Chondrocyte (in vitro differentiated cells): ENCODE data around the gene ZSCAN5A. TPM values are rescaled to one million over a fixed set of nuclear protein-coding genes. Genes with fewer than 3 reads are reported as not detected.
"Not testable (repeated sequence)": the region's sequence is repeated elsewhere in the genome, so short reads cannot be mapped to it uniquely, and the experiment has no call there.

Experiments
- DNase-seq: peaks from one replicate; pipeline ENCODE4 v3.0.0; 2021; ENCODE audit warnings: mixed read lengths, low spot score
- H3K27ac Mint-ChIP-seq: one replicate; pipeline ENCODE4 v1.8.0; 2021; ENCODE audit warnings: mild to moderate bottlenecking, moderate library complexity, mixed read lengths; ENCODE audit not compliant: unreplicated experiment
- H3K27me3 Mint-ChIP-seq: 2 replicates; pipeline ENCODE4 v1.8.0; 2021; ENCODE audit warnings: low read depth, mixed read lengths
- H3K36me3 Mint-ChIP-seq: 2 replicates; pipeline ENCODE4 v1.8.0; 2021; ENCODE audit warnings: low read depth, mixed read lengths
- H3K4me1 Mint-ChIP-seq: 2 replicates; pipeline ENCODE4 v1.8.0; 2021; ENCODE audit warnings: low read depth, mild to moderate bottlenecking, mixed read lengths
- H3K4me3 Mint-ChIP-seq: one replicate; pipeline ENCODE4 v1.8.0; 2021; ENCODE audit warnings: mild to moderate bottlenecking, moderate library complexity, mixed read lengths; ENCODE audit not compliant: unreplicated experiment
- H3K9me3 Mint-ChIP-seq: 2 replicates; pipeline ENCODE4 v1.8.0; 2021; ENCODE audit warnings: low read depth, mixed read lengths
- CTCF ChIP-seq: fragments of 200-600 bp; sonication (generic); IDR thresholded peaks from 2 replicates; pipeline ENCODE4 v1.5.0; 2021; ENCODE audit warnings: antibody characterized with exemption, mild to moderate bottlenecking, moderate library complexity
- total RNA-seq: library from RNA; stranded (reverse); gene quantifications from 3 replicates; pipeline ENCODE4 v1.2.1, GENCODE V29; 2021

ZSCAN5A gene
- total RNA-seq, 1 donor from 2014 or later, result 1.5 TPM

GRCh38 chr19:56270676-56271075 lies 44.0 kb downstream of the ZSCAN5A start:
- TF ChIP-seq CTCF, result no peak

GRCh38 chr19:56269348-56269747 lies 45.3 kb downstream of the ZSCAN5A start:
- no peak overlapping the region for H3K27ac Mint-ChIP-seq
- peaks cover 6% of the 10 kb centered on the region for H3K36me3 Mint-ChIP-seq
- H3K4me1 Mint-ChIP-seq, result peaks cover 4% of the 10 kb centered on the region
- peaks cover 15% of the 10 kb centered on the region for H3K9me3 Mint-ChIP-seq
- no peaks in the 10 kb centered on the region for H3K27me3 Mint-ChIP-seq
- DNase-seq, result no peak
- no peak for TF ChIP-seq CTCF
- H3K4me3 Mint-ChIP-seq, result no peak overlapping the region

More at GRCh38 chr19:56270676-56271075, 44.0 kb downstream of the ZSCAN5A start:
- Mint-ChIP-seq H3K4me1 (peaks cover 4% of the 10 kb centered on the region), H3K27ac (no peak overlapping the region), H3K36me3 (peaks cover 6% of the 10 kb centered on the region), H3K9me3 (peaks cover 15% of the 10 kb centered on the region), H3K4me3 (no peak overlapping the region), H3K27me3 (no peaks in the 10 kb centered on the region)
- DNase-seq, result no peak

- no peak for TF ChIP-seq CTCF
- no peak for DNase-seq
- H3K27ac Mint-ChIP-seq, result no peak overlapping the region
- H3K4me1 Mint-ChIP-seq, result no peaks in the 10 kb centered on the region
- no peaks in the 10 kb centered on the region for H3K27me3 Mint-ChIP-seq
- peaks cover 9% of the 10 kb centered on the region for H3K9me3 Mint-ChIP-seq
- H3K4me3 Mint-ChIP-seq, result no peak overlapping the region
- peaks cover 2% of the 10 kb centered on the region for H3K36me3 Mint-ChIP-seq
Observed at GRCh38 chr19:56266051-56266450, 48.6 kb downstream of the ZSCAN5A start.

- H3K9me3 Mint-ChIP-seq, result peaks cover 3% of the 10 kb centered on the region
- no peaks in the 10 kb centered on the region for H3K36me3 Mint-ChIP-seq
- H3K27me3 Mint-ChIP-seq, result no peaks in the 10 kb centered on the region
- H3K4me1 Mint-ChIP-seq, result no peaks in the 10 kb centered on the region
- no peak overlapping the region for H3K27ac Mint-ChIP-seq
- no peak for DNase-seq
- no peak overlapping the region for H3K4me3 Mint-ChIP-seq
- no peak for TF ChIP-seq CTCF
Observed at GRCh38 chr19:56263319-56263718, 51.3 kb downstream of the ZSCAN5A start.

- not testable (repeated sequence) for H3K36me3 Mint-ChIP-seq, H3K4me1 Mint-ChIP-seq, H3K27ac Mint-ChIP-seq, H3K27me3 Mint-ChIP-seq, H3K9me3 Mint-ChIP-seq, DNase-seq, H3K4me3 Mint-ChIP-seq
Observed at GRCh38 chr19:56261932-56262331, 52.7 kb downstream of the ZSCAN5A start.

- no peak for TF ChIP-seq CTCF
- H3K27me3 Mint-ChIP-seq, result no peaks in the 10 kb centered on the region
- H3K36me3 Mint-ChIP-seq, result no peaks in the 10 kb centered on the region
- no peak overlapping the region for H3K4me3 Mint-ChIP-seq
- no peaks in the 10 kb centered on the region for H3K4me1 Mint-ChIP-seq
- H3K27ac Mint-ChIP-seq, result no peak overlapping the region
- H3K9me3 Mint-ChIP-seq, result no peaks in the 10 kb centered on the region
- no peak for DNase-seq
Observed at GRCh38 chr19:56261145-56261544, 53.5 kb downstream of the ZSCAN5A start.
